ENCODE results near the gene SEMA7A.
A peak's percentile ranks its signal among the peaks of the same experiment; 100 is the strongest.
"Not testable (repeated sequence)": the region's sequence is repeated elsewhere in the genome, so short reads cannot be mapped to it uniquely, and the experiment has no call there.

The SEMA7A gene

GRCh38 chr15:74390647-74391288, 43.0 kb downstream of the SEMA7A start:
- no peak for DNase-seq (ENCODE audit: extremely low read depth in 1 of 2, low read depth in 1 of 2)

GRCh38 chr15:74390049-74390646, 43.6 kb downstream of the SEMA7A start:
- DNase-seq (ENCODE audit: extremely low read depth in 1 of 2, low read depth in 1 of 2) = not testable (repeated sequence)

GRCh38 chr15:74389241-74390048, 44.3 kb downstream of the SEMA7A start:
- no peak for DNase-seq (ENCODE audit: extremely low read depth in 1 of 2, low read depth in 1 of 2)

GRCh38 chr15:74388363-74388951, 45.3 kb downstream of the SEMA7A start:
- DNase-seq (ENCODE audit: extremely low read depth in 1 of 2, low read depth in 1 of 2) = no peak

GRCh38 chr15:74387621-74388362, 46.0 kb downstream of the SEMA7A start:
- no peak for DNase-seq (ENCODE audit: extremely low read depth in 1 of 2, low read depth in 1 of 2)

- DNase-seq (ENCODE audit: extremely low read depth in 1 of 2, low read depth in 1 of 2) = no peak
Measured at GRCh38 chr15:74387141-74387541, 46.6 kb downstream of the SEMA7A start.

- no peak for DNase-seq (ENCODE audit: extremely low read depth in 1 of 2, low read depth in 1 of 2)
Measured at GRCh38 chr15:74386496-74387140, 47.1 kb downstream of the SEMA7A start.

GRCh38 chr15:74385733-74386132, 48.0 kb downstream of the SEMA7A start:
- DNase-seq (ENCODE audit: extremely low read depth in 1 of 2, low read depth in 1 of 2) = no peak

GRCh38 chr15:74384881-74385643, 48.7 kb downstream of the SEMA7A start:
- peak in 1 of 2 donors; percentile 77 for DNase-seq (ENCODE audit: extremely low read depth in 1 of 2, low read depth in 1 of 2)

GRCh38 chr15:74384566-74384880, 49.2 kb downstream of the SEMA7A start:
- no peak for DNase-seq (ENCODE audit: extremely low read depth in 1 of 2, low read depth in 1 of 2)

GRCh38 chr15:74383695-74384565, 49.8 kb downstream of the SEMA7A start:
- DNase-seq (ENCODE audit: extremely low read depth in 1 of 2, low read depth in 1 of 2) = peak in 1 of 2 donors; percentile 80

GRCh38 chr15:74383286-74383685, 50.5 kb downstream of the SEMA7A start:
- no peak for DNase-seq (ENCODE audit: extremely low read depth in 1 of 2, low read depth in 1 of 2)

GRCh38 chr15:74382004-74382816, 51.5 kb downstream of the SEMA7A start:
- DNase-seq (ENCODE audit: extremely low read depth in 1 of 2, low read depth in 1 of 2) = peak in 1 of 2 donors; percentile 70

- no peak for DNase-seq (ENCODE audit: extremely low read depth in 1 of 2, low read depth in 1 of 2)
Measured at GRCh38 chr15:74381481-74381880, 52.3 kb downstream of the SEMA7A start.

- DNase-seq (ENCODE audit: extremely low read depth in 1 of 2, low read depth in 1 of 2) = no peak
Measured at GRCh38 chr15:74381190-74381453, 52.6 kb downstream of the SEMA7A start.

- no peak for DNase-seq (ENCODE audit: extremely low read depth in 1 of 2, low read depth in 1 of 2)
Measured at GRCh38 chr15:74380361-74381189, 53.2 kb downstream of the SEMA7A start.

- peak in 1 of 2 donors; percentile 83 for DNase-seq (ENCODE audit: extremely low read depth in 1 of 2, low read depth in 1 of 2)
Measured at GRCh38 chr15:74378848-74379247, 54.9 kb downstream of the SEMA7A start.

All from stimulated activated CD8-positive, alpha-beta memory T cell treated with anti-CD3 and anti-CD28 coated beads, Interleukin-7, amount 100 ng/mL, for 48 hours (primary cell).